Sigmoid colon (tissue), 7 donors: ENCODE data around the gene SAPCD2. TPM values are rescaled to one million over a fixed set of nuclear protein-coding genes. Genes with fewer than 3 reads are reported as not detected.

Experiments used
- DNase-seq: peaks from one replicate; pipeline ENCODE4 v3.0.0-alpha.2; 2019
- H3K27ac ChIP-seq, 4 donors: fragments of 200-600 bp; sonication (generic); one replicate each; pipeline ENCODE4 v1.5.1; 2016 to 2019; ENCODE audit warnings: mild to moderate bottlenecking in 1 of 4
- H3K27me3 ChIP-seq, 3 donors: fragments of 200-600 bp; sonication (generic); one replicate each; pipeline ENCODE4 v1.5.1; 2019; ENCODE audit warnings: mild to moderate bottlenecking in 1 of 3
- H3K36me3 ChIP-seq, 4 donors: fragments of 200-600 bp; sonication (generic); one replicate each; pipeline ENCODE4 v1.5.1; 2016 to 2019
- H3K4me1 ChIP-seq, 4 donors: fragments of 200-600 bp; sonication (generic); one replicate each; pipeline ENCODE4 v1.5.1; 2017 to 2019
- H3K4me3 ChIP-seq, 4 donors: fragments of 200-600 bp; sonication (generic); one replicate each; pipeline ENCODE4 v1.5.1; 2017 to 2019; ENCODE audit warnings: mild to moderate bottlenecking in 2 of 4, moderate library complexity in 1 of 4
- H3K9me3 ChIP-seq, 4 donors: fragments of 200-600 bp in 3 of 4; sonication (generic) in 3 of 4; one replicate each; pipeline versions ENCODE4 v1.5.1 to v1.6.1; 2013 to 2019
- CTCF ChIP-seq, 4 experiments: fragments of 450-650 bp in 3 of 4; fragments of 200-600 bp in 1 of 4; IDR thresholded peaks; one replicate each; pipeline ENCODE4 v1.5.1; 2016 to 2019; ENCODE audit warnings: antibody characterized with exemption in 4 of 4, mild to moderate bottlenecking in 3 of 4, moderate library complexity in 2 of 4
- EP300 ChIP-seq, 4 donors: sonication (generic); formaldehyde crosslinking; IDR thresholded peaks; one replicate each; pipeline ENCODE4 v1.6.1; 2017; ENCODE audit warnings: antibody characterized with exemption in 4 of 4
- POLR2A ChIP-seq, 2 donors: fragments of 450-650 bp; IDR thresholded peaks; one replicate each; pipeline ENCODE4 v1.6.1; 2016; ENCODE audit warnings: antibody characterized with exemption in 2 of 2, mild to moderate bottlenecking in 2 of 2, moderate library complexity in 2 of 2
- POLR2AphosphoS5 ChIP-seq, 4 donors: sonication (generic); formaldehyde crosslinking; IDR thresholded peaks; one replicate each; pipeline ENCODE4 v1.6.1; 2017; ENCODE audit warnings: antibody characterized with exemption in 4 of 4
- WGBS, 2 donors: extraction: QIAGEN DNeasy Blood & Tissue Kit; methylation state at CpG; one replicate each; pipeline ENCODE4 v1.1.7; 2013; 5-methylcytosine and 5-hydroxymethylcytosine counted together
- intact Hi-C: fragments of 100-400 bp; cut with DNase I; formaldehyde crosslinking; loops from one replicate; pipeline ENCODE4 v1.15.1; 2023
- polyA plus RNA-seq, 3 donors: library from polyadenylated mRNA; stranded (reverse); fragments of 200-250 nt; gene quantifications; one replicate each; pipeline ENCODE4 v1.2.3, GENCODE V29; 2013
- total RNA-seq, 4 donors: library from RNA; depleted of rRNA; stranded (reverse); fragments of >200 nt; gene quantifications; one replicate each; pipeline ENCODE4 v1.1.0, GENCODE V29; 2016
- donor health status: healthy with polysubstance abuse.
- donor health status: Bipolar disorder and iron deficiency.
- donor health status: healthy.

Gene SAPCD2
- total and polyA plus RNA-seq, 7 donors: 0.81 to 16.4 (median 3.7) TPM; not detected in 3

- Histone ChIP-seq H3K4me3 (no peak overlapping the region), H3K27ac (no peak overlapping the region), H3K36me3 (peaks cover 0 to 68% (median 20%) of the 10 kb centered on the region in 4 donors), H3K27me3 (no peaks in the 10 kb centered on the region), H3K4me1 (no peaks in the 10 kb centered on the region), H3K9me3 (no peaks in the 10 kb centered on the region)
- intact Hi-C loops: no loop called here
- TF ChIP-seq EP300 (IDR thresholded peaks at IDR 0.05): no peak
- TF ChIP-seq CTCF (IDR thresholded peaks at IDR 0.05): no peak
- no peak for DNase-seq
- WGBS, 2 donors: 98 to 99% methylated on average over 25 of the region's 25 CpGs
Measured at GRCh38 chr9:137015540-137015930, 54.8 kb downstream of the SAPCD2 start.

- WGBS, 2 donors: 97% methylated on average over 36 of the region's 36 CpGs
- Histone ChIP-seq H3K4me3 (no peak overlapping the region), H3K27ac (no peak overlapping the region), H3K4me1 (no peaks in the 10 kb centered on the region), H3K27me3 (no peaks in the 10 kb centered on the region), H3K9me3 (no peaks in the 10 kb centered on the region), H3K36me3 (peaks cover 0 to 71% (median 22%) of the 10 kb centered on the region in 4 donors)
- intact Hi-C loops: no loop called here
- TF ChIP-seq POLR2AphosphoS5 (IDR thresholded peaks at IDR 0.05) (no peak), EP300 (IDR thresholded peaks at IDR 0.05) (no peak), CTCF (IDR thresholded peaks at IDR 0.05) (no peak), POLR2A (IDR thresholded peaks at IDR 0.05) (no peak)
- no peak for DNase-seq
Measured at GRCh38 chr9:137014776-137015539, 55.4 kb downstream of the SAPCD2 start.

GRCh38 chr9:137014166-137014565, 56.2 kb downstream of the SAPCD2 start:
- TF ChIP-seq EP300 (IDR thresholded peaks at IDR 0.05): no peak
- no peak for TF ChIP-seq POLR2A (IDR thresholded peaks at IDR 0.05)
- TF ChIP-seq CTCF (IDR thresholded peaks at IDR 0.05): no peak
- no peak for TF ChIP-seq POLR2AphosphoS5 (IDR thresholded peaks at IDR 0.05)
- intact Hi-C loops: no loop called here
- H3K27me3 ChIP-seq: no peaks in the 10 kb centered on the region
- WGBS, 2 donors: 90 to 92% methylated on average over 23 of the region's 23 CpGs
- no peak overlapping the region for H3K4me3 ChIP-seq
- H3K9me3 ChIP-seq: no peaks in the 10 kb centered on the region
- no peak for DNase-seq
- no peaks in the 10 kb centered on the region for H3K4me1 ChIP-seq
- H3K27ac ChIP-seq: no peak overlapping the region
- H3K36me3 ChIP-seq: peaks cover 0 to 79% (median 23%) of the 10 kb centered on the region in 4 donors

GRCh38 chr9:137013571-137013940, 56.8 kb downstream of the SAPCD2 start:
- Histone ChIP-seq H3K4me3 (no peak overlapping the region), H3K9me3 (no peaks in the 10 kb centered on the region), H3K4me1 (no peaks in the 10 kb centered on the region), H3K27me3 (no peaks in the 10 kb centered on the region), H3K27ac (no peak overlapping the region), H3K36me3 (peaks cover 0 to 79% (median 23%) of the 10 kb centered on the region in 4 donors)
- 97 to 98% methylated on average over 20 of the region's 20 CpGs for WGBS, 2 donors
- intact Hi-C loops: no loop called here
- no peak for DNase-seq
- TF ChIP-seq POLR2A (IDR thresholded peaks at IDR 0.05) (no peak), EP300 (IDR thresholded peaks at IDR 0.05) (no peak), POLR2AphosphoS5 (IDR thresholded peaks at IDR 0.05) (no peak), CTCF (IDR thresholded peaks at IDR 0.05) (no peak)
